MCF 10A (cell line): ENCODE results near the gene MKNK1. TPM values are rescaled to one million over a fixed set of nuclear protein-coding genes. Genes with fewer than 3 reads are reported as not detected.

ENCODE experiments used
- BruUV-seq: library from RNA; stranded (reverse); fragments of 400-500 nt; replicated peaks from 2 replicates; lab custom pipeline; 2021; lab: Mats Ljungman, UMichigan
- CTCF ChIA-PET: fragments of 300-600 bp; sonication (Branson Sonifier 250); formaldehyde crosslinking; extraction: SDS; loops from one replicate; lab custom pipeline; 2021; ENCODE audit warnings: antibody characterized with exemption, inconsistent platforms; lab: Yijun Ruan, JAX
- POLR2A ChIA-PET: fragments of 300-600, 350-650 bp; sonication (Branson Sonifier 250); formaldehyde crosslinking; extraction: SDS; loops from one replicate; lab custom pipeline; 2020; ENCODE audit warnings: antibody characterized with exemption, inconsistent platforms; lab: Yijun Ruan, JAX
- DNase-seq: peaks from one replicate; pipeline ENCODE4 v3.0.0-alpha.2; 2018; ENCODE audit not compliant: unreplicated experiment
- H3K27ac Mint-ChIP-seq: one replicate; pipeline ENCODE4 v1.8.0; 2022; ENCODE audit warnings: mild to moderate bottlenecking, low read depth, mixed read lengths; ENCODE audit not compliant: unreplicated experiment
- H3K27me3 Mint-ChIP-seq: one replicate; pipeline ENCODE4 v1.8.0; 2022; ENCODE audit warnings: mixed read lengths; ENCODE audit not compliant: insufficient read depth, unreplicated experiment
- H3K36me3 Mint-ChIP-seq: one replicate; pipeline ENCODE4 v1.8.0; 2022; ENCODE audit warnings: mild to moderate bottlenecking, moderate library complexity, mixed read lengths; ENCODE audit not compliant: insufficient read depth, unreplicated experiment
- H3K4me1 Mint-ChIP-seq: one replicate; pipeline ENCODE4 v1.8.0; 2022; ENCODE audit warnings: mixed read lengths; ENCODE audit not compliant: insufficient read depth, unreplicated experiment
- H3K4me3 Mint-ChIP-seq: one replicate; pipeline ENCODE4 v1.8.0; 2022; ENCODE audit warnings: mild to moderate bottlenecking, moderate library complexity, mixed read lengths; ENCODE audit not compliant: unreplicated experiment
- H3K9me3 Mint-ChIP-seq: one replicate; pipeline ENCODE4 v1.8.0; 2022; ENCODE audit warnings: mixed read lengths; ENCODE audit not compliant: unreplicated experiment
- CTCF ChIP-seq: fragments of 200-600 bp; IDR thresholded peaks from one replicate; pipeline ENCODE4 v1.8.0; 2022; ENCODE audit warnings: antibody characterized with exemption, mild to moderate bottlenecking; ENCODE audit not compliant: unreplicated experiment
- intact Hi-C: fragments of 100-400 bp; cut with micrococcal nuclease; formaldehyde crosslinking; loops from 2 replicates; pipeline ENCODE4 v1.14.1; 2022
- total RNA-seq: library from RNA; stranded (reverse); gene quantifications from 2 replicates; pipeline ENCODE4 v1.2.3, GENCODE V29; 2022

The MKNK1 gene
- total RNA-seq, 1 experiment from 2014 or later: 25.6 TPM

GRCh38 chr1:46580140-46580903 lies 23.7 kb downstream of the MKNK1 start:
- DNase-seq: no peak
- ChIA-PET CTCF (interaction anchor here (0.8 to 0.9 kb wide), 2 partner anchors 134 to 145 kb away, joined by 3 read pairs; no protein-coding TSS in a partner anchor), POLR2A (interaction anchor here (2.0 to 3.1 kb wide), 2 partner anchors 10 to 24 kb away, joined by 4 to 10 read pairs; partner anchors contain the start of gene MKNK1)
- Mint-ChIP-seq H3K4me3 (no peak overlapping the region), H3K27me3 (no peaks in the 10 kb centered on the region), H3K27ac (no peak overlapping the region), H3K9me3 (no peaks in the 10 kb centered on the region), H3K4me1 (no peaks in the 10 kb centered on the region), H3K36me3 (peaks cover 41% of the 10 kb centered on the region)
- intact Hi-C loops: no loop called here
- BruUV-seq: no TSS peak
- no peak for TF ChIP-seq CTCF

GRCh38 chr1:46577671-46578070 lies 26.4 kb downstream of the MKNK1 start:
- no peak overlapping the region for H3K4me3 Mint-ChIP-seq
- no TSS peak for BruUV-seq
- no peak overlapping the region for H3K27ac Mint-ChIP-seq
- H3K4me1 Mint-ChIP-seq: no peaks in the 10 kb centered on the region
- CTCF ChIA-PET: interaction anchor here (0.6 to 1.0 kb wide), 2 partner anchors 99 to 131 kb away, joined by 3 to 4 read pairs; no protein-coding TSS in a partner anchor
- TF ChIP-seq CTCF: no peak
- intact Hi-C loops: no loop called here
- DNase-seq: no peak
- H3K27me3 Mint-ChIP-seq: no peaks in the 10 kb centered on the region
- POLR2A ChIA-PET: interaction anchor here (0.5 to 0.9 kb wide), 2 partner anchors 19 to 274 kb away, joined by 3 read pairs; partner anchors contain the start of genes LRRC41 and UQCRH
- no peaks in the 10 kb centered on the region for H3K9me3 Mint-ChIP-seq
- peaks cover 25% of the 10 kb centered on the region for H3K36me3 Mint-ChIP-seq

GRCh38 chr1:46576596-46576995 lies 27.5 kb downstream of the MKNK1 start:
- H3K27ac Mint-ChIP-seq: no peak overlapping the region
- ChIA-PET CTCF (interaction anchor here (0.6 kb wide), 1 partner anchor 103 kb away, joined by 3 read pairs; no protein-coding TSS in a partner anchor), POLR2A (interaction anchor here (0.9 kb wide), 1 partner anchor 20 kb away, joined by 3 read pairs; no protein-coding TSS in a partner anchor)
- no peaks in the 10 kb centered on the region for H3K27me3 Mint-ChIP-seq
- DNase-seq: no peak
- TF ChIP-seq CTCF: no peak
- H3K4me1 Mint-ChIP-seq: no peaks in the 10 kb centered on the region
- intact Hi-C loops: no loop called here
- BruUV-seq: no TSS peak
- H3K9me3 Mint-ChIP-seq: no peaks in the 10 kb centered on the region
- no peak overlapping the region for H3K4me3 Mint-ChIP-seq
- H3K36me3 Mint-ChIP-seq: peaks cover 25% of the 10 kb centered on the region

GRCh38 chr1:46575778-46576177 lies 28.3 kb downstream of the MKNK1 start:
- ChIA-PET CTCF (interaction anchor here (0.5 to 2.2 kb wide), 2 partner anchors 28 to 150 kb away, joined by 4 to 9 read pairs; no protein-coding TSS in a partner anchor), POLR2A (interaction anchor here (0.6 kb wide), 1 partner anchor 134 kb away, joined by 3 read pairs; no protein-coding TSS in a partner anchor)
- intact Hi-C loops: no loop called here
- no peak overlapping the region for H3K27ac Mint-ChIP-seq
- no peak for DNase-seq
- TF ChIP-seq CTCF: no peak
- peaks cover 20% of the 10 kb centered on the region for H3K36me3 Mint-ChIP-seq
- H3K4me1 Mint-ChIP-seq: no peaks in the 10 kb centered on the region
- H3K27me3 Mint-ChIP-seq: no peaks in the 10 kb centered on the region
- BruUV-seq: no TSS peak
- no peak overlapping the region for H3K4me3 Mint-ChIP-seq
- H3K9me3 Mint-ChIP-seq: no peaks in the 10 kb centered on the region
